HG02938 (cell line): Measurements from ENCODE around the gene XRCC5.

Experiments used
- ATAC-seq: cut with Tn5 transposase; IDR thresholded peaks from one replicate; pipeline ENCODE4 v1.9.1; 2021; ENCODE audit warnings: mild to moderate bottlenecking, moderate library complexity; ENCODE audit not compliant: unreplicated experiment

The XRCC5 gene

DNA sequence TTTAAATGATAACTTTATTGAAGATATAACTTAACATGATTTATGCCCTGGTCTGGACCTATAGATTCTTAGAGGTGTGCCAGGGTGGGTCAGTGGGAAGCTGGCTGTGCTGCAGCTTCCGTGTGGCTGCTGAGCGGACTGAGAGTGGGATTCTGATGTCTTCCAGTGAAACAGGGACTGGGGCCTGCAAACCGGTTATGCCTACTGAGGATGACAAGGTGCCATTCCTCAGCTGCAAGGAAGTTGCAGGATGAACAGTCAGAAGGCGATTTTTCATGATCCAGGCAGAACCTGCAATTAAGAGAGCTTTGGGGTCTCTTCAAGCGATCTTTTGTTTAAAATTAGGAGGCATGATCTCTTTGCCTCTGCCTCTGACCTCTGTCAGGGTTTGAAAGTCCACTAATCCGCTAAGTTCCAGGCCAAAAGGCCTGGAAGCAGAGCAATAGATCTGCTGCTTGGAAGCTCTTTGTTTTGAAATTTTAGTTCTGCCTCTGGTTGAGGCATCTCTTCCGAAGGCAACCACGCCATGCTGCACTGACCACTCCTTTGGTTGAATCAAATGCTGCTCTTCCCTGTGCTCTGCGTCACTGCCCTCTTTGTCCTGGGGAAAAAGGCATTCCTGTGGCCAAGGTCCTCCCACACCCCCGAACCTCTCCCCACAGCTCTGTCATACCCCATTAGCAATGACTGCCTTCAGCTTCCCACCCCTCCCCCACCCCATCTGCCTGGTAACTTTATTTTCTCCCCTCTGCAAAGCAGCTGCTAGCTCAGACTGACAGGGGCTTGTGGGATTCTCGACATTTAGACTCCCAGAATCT lies 25.5 kb upstream of the XRCC5 start:
- no peak for ATAC-seq

DNA sequence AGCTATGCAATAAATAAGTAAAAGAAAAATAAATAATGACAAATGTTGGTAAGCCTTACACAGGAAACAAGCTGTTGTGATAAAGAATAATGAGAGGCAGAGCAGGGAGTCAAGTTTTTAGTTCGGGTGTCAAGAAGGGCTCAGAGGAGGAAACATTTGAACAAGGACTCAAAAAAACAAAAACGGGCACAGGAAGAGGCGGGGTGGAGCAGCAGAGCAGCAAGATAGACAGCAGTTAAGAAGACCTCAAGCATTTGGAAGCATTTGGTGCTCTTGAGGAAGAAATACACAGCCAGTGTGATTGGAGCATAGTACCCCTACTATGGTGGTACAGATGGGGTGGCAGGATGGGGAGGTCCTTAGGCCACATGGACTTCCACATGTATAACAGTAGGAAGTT lies 24.6 kb upstream of the XRCC5 start:
- no peak for ATAC-seq

- no peak for ATAC-seq
These were observed 22.8 kb upstream of the XRCC5 start for GRCh38 chr2:216086207-216086893.

GRCh38 chr2:216090369-216090786 lies 18.8 kb upstream of the XRCC5 start:
- peak; percentile 45 for ATAC-seq

DNA sequence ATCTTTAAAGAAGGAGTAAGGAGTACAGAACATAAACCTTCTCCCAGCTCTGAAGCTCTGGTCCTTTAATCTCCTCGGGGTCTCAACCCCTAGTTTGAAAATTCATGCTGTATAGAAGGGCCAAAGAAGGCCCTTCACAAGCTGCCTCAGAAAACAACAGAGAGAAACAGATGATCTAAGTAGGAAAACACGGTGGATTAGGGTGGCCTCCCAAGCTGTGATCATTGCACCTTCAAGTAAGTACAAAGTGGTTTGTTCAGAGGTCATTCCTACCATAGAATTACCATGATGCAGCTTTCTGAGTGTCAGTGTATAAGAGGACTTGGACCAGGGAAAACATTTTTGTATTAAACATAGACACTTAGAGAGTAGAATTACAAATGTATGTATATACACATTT lies 16.5 kb upstream of the XRCC5 start:
- no peak for ATAC-seq

GRCh38 chr2:216094701-216095100 lies 14.4 kb upstream of the XRCC5 start:
- ATAC-seq: no peak

GRCh38 chr2:216098421-216099334 lies 10.5 kb upstream of the XRCC5 start:
- ATAC-seq: no peak

GRCh38 chr2:216101109-216101508 lies 8.0 kb upstream of the XRCC5 start:
- ATAC-seq: no peak

GRCh38 chr2:216103213-216103612 lies 5.9 kb upstream of the XRCC5 start:
- ATAC-seq: no peak

DNA sequence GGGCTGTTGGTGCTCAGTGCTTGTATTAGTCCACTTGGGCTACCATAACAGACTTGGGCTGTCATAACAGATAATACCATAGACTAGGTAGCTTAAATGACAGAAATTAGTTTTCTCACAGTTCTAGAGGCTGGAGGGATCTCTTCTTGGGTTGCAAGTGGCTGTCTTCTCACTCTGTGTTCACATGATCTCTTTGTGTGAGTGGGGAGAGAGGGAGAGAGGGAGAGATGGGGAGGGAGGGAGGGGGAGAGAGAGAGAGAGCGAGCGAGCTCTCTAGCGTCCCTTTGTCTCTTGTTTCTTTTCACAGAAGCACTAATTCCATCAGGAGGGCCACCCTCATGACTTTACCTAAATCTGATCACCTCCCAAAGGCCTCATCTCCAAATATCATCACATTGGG lies 4.5 kb upstream of the XRCC5 start:
- no peak for ATAC-seq

GRCh38 chr2:216107320-216107719 lies 1.8 kb upstream of the XRCC5 start:
- ATAC-seq: no peak

- no peak for ATAC-seq
These were observed 1.4 kb upstream of the XRCC5 start for GRCh38 chr2:216107760-216108159.

GRCh38 chr2:216108310-216108966 lies 710 bp upstream of the XRCC5 start:
- ATAC-seq: no peak

GRCh38 chr2:216109962-216110614 lies 940 bp downstream of the XRCC5 start:
- ATAC-seq: no peak

DNA sequence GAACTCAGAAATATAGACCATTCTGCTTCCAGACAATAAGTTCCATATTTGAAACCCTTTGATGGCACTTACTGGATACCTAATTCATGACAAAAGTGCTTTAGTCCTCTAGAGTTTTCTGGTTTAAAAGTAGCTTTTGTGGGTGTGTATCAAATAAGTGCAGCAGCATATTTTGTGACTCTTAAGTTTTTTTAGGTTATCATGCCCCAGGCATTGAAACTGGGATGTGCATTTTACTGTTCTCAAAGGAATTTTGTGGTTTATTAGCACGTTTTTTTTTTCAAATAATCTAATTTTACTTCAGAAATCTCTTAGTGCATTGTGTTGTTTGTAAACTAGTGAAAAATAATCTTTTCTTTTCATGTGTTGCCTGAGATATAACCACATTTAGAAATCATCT lies 1.5 kb downstream of the XRCC5 start:
- ATAC-seq: no peak

GRCh38 chr2:216111122-216111521 lies 2.0 kb downstream of the XRCC5 start:
- no peak for ATAC-seq

- no peak for ATAC-seq
These were observed 3.8 kb downstream of the XRCC5 start for GRCh38 chr2:216112926-216113325.

DNA sequence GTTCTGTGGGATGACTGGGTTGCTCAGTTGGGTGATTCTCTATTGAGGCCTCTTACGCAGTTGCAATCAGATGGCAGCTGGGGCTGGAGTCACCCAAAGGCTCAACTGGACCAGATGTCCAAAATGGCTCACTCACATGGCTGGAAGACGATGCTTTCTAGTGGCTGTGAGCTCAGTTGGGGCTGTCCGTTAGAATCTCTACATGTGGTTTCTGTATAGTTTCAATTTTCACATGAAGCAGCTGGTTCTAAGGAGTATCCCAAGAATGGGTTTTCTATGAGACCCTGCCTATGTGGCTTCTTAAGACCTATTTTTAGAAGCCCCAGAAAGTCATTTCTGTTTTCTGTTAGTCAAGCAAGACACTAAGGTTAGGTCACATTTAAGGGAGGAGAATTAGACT lies 4.4 kb downstream of the XRCC5 start:
- peak; percentile 81 for ATAC-seq

DNA sequence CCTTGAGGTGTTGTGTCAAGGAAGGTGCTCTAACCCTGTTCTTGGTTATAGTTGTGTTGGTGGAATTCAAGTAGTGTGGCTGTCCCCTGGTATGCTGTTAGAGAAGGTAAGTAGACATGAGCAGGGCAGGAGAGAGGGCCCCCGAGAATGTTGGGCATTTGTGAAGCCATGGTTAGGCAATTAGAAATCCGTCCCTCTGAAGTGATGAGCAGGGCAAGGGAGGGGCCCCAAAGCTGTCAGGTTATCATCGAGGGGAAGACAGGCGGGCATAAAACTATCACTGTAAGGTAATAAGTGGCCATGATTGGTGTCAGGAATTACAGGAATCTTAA lies 5.2 kb downstream of the XRCC5 start:
- no peak for ATAC-seq

DNA sequence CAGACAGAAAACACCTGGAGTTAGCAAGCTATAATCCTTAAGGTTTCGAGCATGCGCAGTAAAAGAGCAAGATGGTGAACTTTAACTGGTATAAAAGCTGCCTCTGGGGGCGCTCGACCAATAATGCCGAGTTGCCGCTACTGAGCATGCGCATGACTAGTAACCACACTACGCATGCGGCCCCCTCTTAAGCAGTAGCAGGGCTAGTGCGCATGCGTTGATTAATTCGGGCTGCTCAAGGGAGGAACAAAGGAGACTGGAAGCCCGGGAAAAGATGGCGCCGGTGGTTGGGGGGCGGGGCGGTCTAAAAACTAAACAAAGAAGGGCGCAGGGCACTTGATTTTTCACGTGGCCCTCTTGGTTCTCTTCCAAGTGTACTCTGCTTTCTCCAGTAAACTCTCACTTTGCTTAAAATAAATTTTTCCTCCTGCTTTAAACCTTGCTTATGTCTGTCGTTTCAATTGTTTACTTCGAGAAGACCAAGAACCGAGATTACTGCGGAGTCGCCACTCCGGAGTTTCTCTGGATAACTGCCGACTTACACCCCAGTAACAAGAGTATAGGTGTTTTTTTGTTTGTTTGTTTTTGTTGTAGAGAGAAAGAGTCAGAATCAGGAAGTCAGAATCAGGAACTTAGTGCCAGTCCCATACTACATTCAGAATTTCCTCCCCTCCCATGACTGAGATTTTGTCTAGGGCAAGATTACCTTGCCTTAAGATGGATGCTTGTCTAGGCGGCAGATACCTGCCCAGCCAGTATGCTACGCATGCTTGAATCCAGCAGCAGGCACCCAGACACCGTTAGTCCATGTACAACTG lies 5.8 kb downstream of the XRCC5 start:
- ATAC-seq: peak; percentile 36
